HepG2 (cell line): ENCODE results near the gene RNU5B-1. TPM values are rescaled to one million over a fixed set of nuclear protein-coding genes. Genes with fewer than 3 reads are reported as not detected.

Experiments used
- ATAC-seq: fragments of 200-7000 bp; cut with Tn5 transposase; 3 replicates; pipeline ENCODE4 v1.9.1; 2020; ENCODE audit warnings: mild to moderate bottlenecking, moderate library complexity
- BruUV-seq: library from RNA; stranded (reverse); fragments of 400-500 nt; replicated peaks from 2 replicates; lab custom pipeline; 2021; lab: Mats Ljungman, UMichigan
- CTCF ChIA-PET: fragments of 300-600 bp; formaldehyde crosslinking; extraction: SDS; loops from one replicate; lab custom pipeline; 2021; ENCODE audit warnings: low total read pairs, inconsistent platforms, low intra/inter-chr PET ratio; lab: Yijun Ruan, JAX
- POLR2A ChIA-PET: fragments of 350-600 bp; sonication (Branson Sonifier 250); formaldehyde crosslinking; loops from one replicate; lab custom pipeline; 2020; ENCODE audit warnings: antibody characterized with exemption, inconsistent platforms; lab: Yijun Ruan, JAX
- DNase-seq: peaks from one replicate; pipeline ENCODE4 v3.0.0-alpha.2; 2015; ENCODE audit warnings: low spot score
- FAIRE-seq: peaks from 3 replicates; lab custom pipeline; 2011; peaks lifted over from hg19 to GRCh38; lab: Jason Lieb, UNC
- H2AFZ ChIP-seq: one replicate; pipeline ENCODE4 v1.6.1; 2011; ENCODE audit warnings: low read length, inconsistent platforms
- H3K27ac ChIP-seq: fragments of 300-600 bp; 3 replicates; pipeline ENCODE4 v1.8.0; 2011; ENCODE audit warnings: mixed run types, mild to moderate bottlenecking, mixed read lengths, low read length, inconsistent platforms; ENCODE audit not compliant: insufficient read depth; ENCODE audit errors: extremely low read length
- H3K27me3 ChIP-seq, 2 experiments: fragments of 200-600 bp in 1 of 2; 2 replicates in 1 of 2; 3 replicates in 1 of 2; pipeline versions ENCODE4 v1.6.0 to v1.8.0; 2011; ENCODE audit warnings: low read length in 2 of 2, mild to moderate bottlenecking in 2 of 2, moderate library complexity in 2 of 2, inconsistent platforms in 1 of 2; ENCODE audit not compliant: insufficient read depth in 2 of 2, control insufficient read depth in 1 of 2
- H3K36me3 ChIP-seq, 2 experiments: fragments of 200-600 bp in 1 of 2; replicated peaks in 1 of 2; 2 replicates in 1 of 2; 3 replicates in 1 of 2; pipeline versions ENCODE4 v1.5.1 to v1.8.0; 2011; ENCODE audit warnings: low read length in 2 of 2, inconsistent platforms in 1 of 2; ENCODE audit not compliant: insufficient read depth in 2 of 2, control insufficient read depth in 1 of 2
- H3K4me1 ChIP-seq: 2 replicates; pipeline ENCODE4 v1.5.1; 2012; ENCODE audit warnings: low read length, inconsistent platforms; ENCODE audit not compliant: insufficient read depth
- H3K4me2 ChIP-seq: 2 replicates; pipeline ENCODE4 v1.6.0; 2011; ENCODE audit warnings: low read depth, low read length, inconsistent platforms
- H3K4me3 ChIP-seq, 3 experiments: fragments of 200-600 bp in 1 of 3; sonication (generic), shearing (Covaris generic) in 1 of 3; replicated peaks in 1 of 3; 2 replicates each; pipeline ENCODE4 v1.5.1; 2011 to 2016; ENCODE audit warnings: low read length in 3 of 3, inconsistent platforms in 2 of 3, low read depth in 2 of 3, mild to moderate bottlenecking in 2 of 3, control low read depth in 1 of 3, mixed read lengths in 1 of 3; ENCODE audit not compliant: insufficient read depth in 1 of 3
- H3K79me2 ChIP-seq: one replicate; pipeline ENCODE4 v1.6.1; 2011; ENCODE audit warnings: low read length, inconsistent platforms; ENCODE audit not compliant: insufficient read depth
- H3K9ac ChIP-seq: 2 replicates; pipeline ENCODE4 v1.6.0; 2011; ENCODE audit warnings: mild to moderate bottlenecking, low read depth, low read length, inconsistent platforms; ENCODE audit not compliant: insufficient read depth
- H3K9me3 ChIP-seq: 2 replicates; pipeline ENCODE4 v1.5.1; 2012; ENCODE audit warnings: mild to moderate bottlenecking, low read length
- H4K20me1 ChIP-seq: 2 replicates; pipeline ENCODE4 v1.6.0; 2011; ENCODE audit warnings: inconsistent platforms, mild to moderate bottlenecking, low read length, moderate library complexity; ENCODE audit not compliant: insufficient read depth
- ATAD3A ChIP-seq: sonication (generic); formaldehyde crosslinking; IDR thresholded peaks from 2 replicates; pipeline ENCODE4 v1.4.0; 2020; ENCODE audit warnings: missing genetic modification reagents
- CAMTA2 ChIP-seq: sonication (generic); formaldehyde crosslinking; IDR thresholded peaks from 2 replicates; pipeline ENCODE4 v1.4.0; 2020; ENCODE audit warnings: mild to moderate bottlenecking, missing genetic modification reagents, borderline replicate concordance
- KAT8 ChIP-seq: IDR thresholded peaks from 2 replicates; pipeline ENCODE4 v1.6.1; 2016; ENCODE audit warnings: missing genetic modification reagents, missing compliant biosample characterization
- MAFK ChIP-seq, 2 experiments: IDR thresholded peaks in 1 of 2; conservative IDR thresholded peaks in 1 of 2; 2 replicates each; pipeline ENCODE4 v1.6.1; 2011; ENCODE audit warnings: improper control_type of control experiment in 2 of 2, low read length in 2 of 2
- MEIS2 ChIP-seq: sonication (generic); formaldehyde crosslinking; IDR thresholded peaks from 2 replicates; pipeline ENCODE4 v1.9.0; 2021; ENCODE audit warnings: mild to moderate bottlenecking, missing genetic modification reagents
- NFKB2 ChIP-seq: sonication (generic); formaldehyde crosslinking; IDR thresholded peaks from 2 replicates; pipeline ENCODE4 v1.4.0; 2020; ENCODE audit warnings: missing genetic modification reagents, borderline replicate concordance
- ZNF34 ChIP-seq: sonication (generic); formaldehyde crosslinking; IDR thresholded peaks from 2 replicates; pipeline ENCODE4 v1.4.0; 2020; ENCODE audit warnings: mild to moderate bottlenecking, missing genetic modification reagents, borderline replicate concordance
- ZNF562 ChIP-seq: sonication (generic); formaldehyde crosslinking; IDR thresholded peaks from 2 replicates; pipeline ENCODE4 v1.8.0; 2022; ENCODE audit warnings: missing genetic modification reagents, borderline replicate concordance
- ZNF567 ChIP-seq: sonication (generic); formaldehyde crosslinking; IDR thresholded peaks from 2 replicates; pipeline ENCODE4 v1.8.1; 2023; ENCODE audit warnings: mild to moderate bottlenecking, missing genetic modification reagents, borderline replicate concordance
- ZNF570 ChIP-seq: sonication (generic); formaldehyde crosslinking; IDR thresholded peaks from 2 replicates; pipeline ENCODE4 v1.4.0; 2020; ENCODE audit warnings: mild to moderate bottlenecking, missing genetic modification reagents, borderline replicate concordance
- ZZZ3 ChIP-seq: sonication (generic); formaldehyde crosslinking; IDR thresholded peaks from 2 replicates; pipeline ENCODE4 v1.4.0; 2020; ENCODE audit warnings: missing genetic modification reagents, mild to moderate bottlenecking, borderline replicate concordance
- WGBS: methylation state at CpG from one replicate; pipeline ENCODE4 v1.1.6; 2017; ENCODE audit warnings: low lambda C conversion rate; 5-methylcytosine and 5-hydroxymethylcytosine counted together
- in situ Hi-C: cut with HindIII; loops from 2 replicates; pipeline ENCODE4 v1.10.0; 2017; ENCODE audit warnings: low pct_unique_long_range_greater_than_20kb; ENCODE audit not compliant: extremely low pct_ligation_motif_present
- intact Hi-C: fragments of 100-400 bp; cut with micrococcal nuclease; formaldehyde crosslinking; loops from one replicate; pipeline ENCODE4 v1.10.0; 2022; ENCODE audit not compliant: unreplicated experiment
- polyA plus RNA-seq, 8 experiments: library from polyadenylated mRNA; depleted of rRNA in 3 of 8; stranded (reverse) in 7 of 8; unstranded in 1 of 8; fragments of >200 nt; fragmentation: Illumina TruSeq in 4 of 8; extraction: Trizol in 4 of 8; gene quantifications; 2 replicates each; pipeline versions ENCODE4 v1.2.1 to v1.2.3, GENCODE V29; 2011 to 2016; ENCODE audit warnings: low read depth in 4 of 8, missing spikeins in 1 of 8, mixed read lengths in 1 of 8; ENCODE audit not compliant: insufficient read depth in 1 of 8
- total RNA-seq, 5 experiments: library from RNA; depleted of rRNA; stranded (reverse); fragments of >200 nt; fragmentation: Illumina TruSeq; extraction: Trizol; gene quantifications; 2 replicates each; pipeline ENCODE4 v1.2.3, GENCODE V29; 2016; ENCODE audit warnings: low read depth in 1 of 5
- TF ChIP-seq, protein P1 (sequence below): sonication (generic); formaldehyde crosslinking; IDR thresholded peaks from 2 replicates; pipeline ENCODE4 v1.4.0; 2020; ENCODE audit warnings: missing genetic modification reagents, mild to moderate bottlenecking, borderline replicate concordance
- TF ChIP-seq, protein P2 (sequence below): IDR thresholded peaks from 2 replicates; pipeline ENCODE4 v1.6.1; 2016
- TF ChIP-seq, protein P3 (sequence below): sonication (generic); formaldehyde crosslinking; IDR thresholded peaks from 2 replicates; pipeline ENCODE4 v1.4.0; 2020; ENCODE audit warnings: missing genetic modification reagents
- TF ChIP-seq, protein P4 (sequence below): sonication (generic); formaldehyde crosslinking; IDR thresholded peaks from 2 replicates; pipeline ENCODE4 v1.5.0; 2020; ENCODE audit warnings: mild to moderate bottlenecking, missing genetic modification reagents

Gene RNU5B-1
- total and polyA plus RNA-seq, 2 of the 13 experiments (the other 11 are each of a cell fraction or from before 2014, with no cell fraction given): 1,646 TPM; not detected in 1

DNA sequence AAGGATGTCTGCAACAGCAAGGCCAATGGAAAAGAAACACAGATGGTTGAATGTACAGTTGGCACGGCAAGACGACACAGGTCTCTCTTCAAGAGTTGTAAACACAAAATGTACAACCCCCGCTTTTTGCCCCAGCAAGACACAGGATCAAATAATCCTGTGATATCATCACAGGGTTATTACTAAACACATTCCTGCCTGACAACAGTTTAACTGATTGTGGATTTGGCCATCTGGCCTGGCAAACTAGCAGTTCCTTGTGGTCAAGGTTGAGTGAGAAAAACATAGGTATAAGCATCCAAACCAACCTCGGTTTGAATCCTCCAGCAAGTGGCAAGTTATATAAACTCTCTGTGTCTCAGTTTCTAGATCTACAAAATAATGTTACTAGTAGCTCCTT, 41.2 kb upstream of the RNU5B-1 start (continued):
- no peak for TF ChIP-seq MAFK (conservative IDR thresholded peaks at IDR 0.05 in 1 of 2, IDR thresholded peaks at IDR 0.05 in 1 of 2; ENCODE audit: low read length in 2 of 2)
- no peak for TF ChIP-seq ZNF570 (CRISPR knock-in tag)
- TF ChIP-seq, protein P1, sequence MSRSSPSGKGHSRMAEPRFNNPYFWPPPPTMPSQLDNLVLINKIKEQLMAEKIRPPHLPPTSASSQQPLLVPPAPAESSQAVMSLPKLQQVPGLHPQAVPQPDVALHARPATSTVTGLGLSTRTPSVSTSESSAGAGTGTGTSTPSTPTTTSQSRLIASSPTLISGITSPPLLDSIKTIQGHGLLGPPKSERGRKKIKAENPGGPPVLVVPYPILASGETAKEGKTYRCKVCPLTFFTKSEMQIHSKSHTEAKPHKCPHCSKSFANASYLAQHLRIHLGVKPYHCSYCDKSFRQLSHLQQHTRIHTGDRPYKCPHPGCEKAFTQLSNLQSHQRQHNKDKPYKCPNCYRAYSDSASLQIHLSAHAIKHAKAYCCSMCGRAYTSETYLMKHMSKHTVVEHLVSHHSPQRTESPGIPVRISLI: no peak
- no peak for TF ChIP-seq ZNF562 (CRISPR knock-in tag)
- no peak for TF ChIP-seq MEIS2 (CRISPR knock-in tag)
- TF ChIP-seq ZZZ3: no peak
- no peak for TF ChIP-seq NFKB2 (CRISPR knock-in tag)
- TF ChIP-seq KAT8: no peak
- no peak for TF ChIP-seq ATAD3A (CRISPR knock-in tag)

DNA sequence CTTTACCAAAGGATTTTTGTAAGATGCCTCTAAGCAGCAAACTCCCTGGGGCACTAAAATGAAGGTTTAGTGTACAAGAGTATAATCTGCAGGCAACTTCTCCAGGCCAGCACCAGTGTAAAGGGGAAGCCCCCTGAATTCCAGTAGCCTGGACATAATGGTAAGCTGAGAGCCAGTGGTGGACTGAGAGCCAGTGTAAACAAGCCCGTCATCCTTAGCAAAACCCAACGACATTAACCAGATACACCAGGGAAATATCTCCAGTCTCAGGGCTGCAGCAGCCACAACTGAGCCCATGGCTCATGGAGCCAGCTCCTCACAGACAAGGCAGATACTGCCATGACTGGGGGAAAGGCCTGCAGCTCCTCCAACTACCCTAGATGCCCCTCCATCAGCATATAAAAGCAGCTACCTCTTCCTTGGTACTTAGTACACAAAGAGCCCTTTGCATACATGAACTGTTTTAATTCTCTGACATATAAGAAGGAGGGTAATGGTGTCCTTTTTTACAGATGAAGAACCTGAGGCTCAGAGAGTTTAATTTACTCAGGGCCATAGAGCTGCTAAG, 39.5 kb upstream of the RNU5B-1 start:
- POLR2A ChIA-PET: interaction anchor here (1.1 kb wide), 1 partner anchor 10 kb away, joined by 3 read pairs; no protein-coding TSS in a partner anchor
- H2AFZ ChIP-seq: no peak overlapping the region
- no TSS peak for BruUV-seq
- H3K9ac ChIP-seq: no peak overlapping the region
- ATAC-seq (no peak), DNase-seq (no peak), FAIRE-seq (no peak)
- no peaks in the 10 kb centered on the region for H4K20me1 ChIP-seq
- no peaks in the 10 kb centered on the region for H3K4me1 ChIP-seq
- in situ Hi-C loops: no loop called here
- intact Hi-C loops: no loop called here
- H3K36me3 ChIP-seq: peaks cover 6 to 38% of the 10 kb centered on the region in 2 experiments; a peak in 4 of 5 replicates
- H3K4me2 ChIP-seq: no peak overlapping the region
- no peaks in the 10 kb centered on the region for H3K9me3 ChIP-seq
- H3K27me3 ChIP-seq: no peaks in the 10 kb centered on the region
- no peak overlapping the region for H3K4me3 ChIP-seq
- no peaks in the 10 kb centered on the region for H3K79me2 ChIP-seq
- H3K27ac ChIP-seq: no peak overlapping the region
- CTCF ChIA-PET: no interaction called here
- no CpG with 5 or more reads among the region's 2 CpGs for WGBS
- TF ChIP-seq CAMTA2 (CRISPR knock-in tag) (no peak), ZNF34 (CRISPR knock-in tag) (no peak), ZNF567 (no peak)
- TF ChIP-seq, protein P2, sequence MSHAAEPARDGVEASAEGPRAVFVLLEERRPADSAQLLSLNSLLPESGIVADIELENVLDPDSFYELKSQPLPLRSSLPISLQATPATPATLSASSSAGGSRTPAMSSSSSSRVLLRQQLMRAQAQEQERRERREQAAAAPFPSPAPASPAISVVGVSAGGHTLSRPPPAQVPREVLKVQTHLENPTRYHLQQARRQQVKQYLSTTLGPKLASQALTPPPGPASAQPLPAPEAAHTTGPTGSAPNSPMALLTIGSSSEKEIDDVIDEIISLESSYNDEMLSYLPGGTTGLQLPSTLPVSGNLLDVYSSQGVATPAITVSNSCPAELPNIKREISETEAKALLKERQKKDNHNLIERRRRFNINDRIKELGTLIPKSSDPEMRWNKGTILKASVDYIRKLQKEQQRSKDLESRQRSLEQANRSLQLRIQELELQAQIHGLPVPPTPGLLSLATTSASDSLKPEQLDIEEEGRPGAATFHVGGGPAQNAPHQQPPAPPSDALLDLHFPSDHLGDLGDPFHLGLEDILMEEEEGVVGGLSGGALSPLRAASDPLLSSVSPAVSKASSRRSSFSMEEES (CRISPR knock-in tag): no peak
- TF ChIP-seq, protein P3, sequence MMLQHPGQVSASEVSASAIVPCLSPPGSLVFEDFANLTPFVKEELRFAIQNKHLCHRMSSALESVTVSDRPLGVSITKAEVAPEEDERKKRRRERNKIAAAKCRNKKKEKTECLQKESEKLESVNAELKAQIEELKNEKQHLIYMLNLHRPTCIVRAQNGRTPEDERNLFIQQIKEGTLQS: no peak
- TF ChIP-seq, protein P4, sequence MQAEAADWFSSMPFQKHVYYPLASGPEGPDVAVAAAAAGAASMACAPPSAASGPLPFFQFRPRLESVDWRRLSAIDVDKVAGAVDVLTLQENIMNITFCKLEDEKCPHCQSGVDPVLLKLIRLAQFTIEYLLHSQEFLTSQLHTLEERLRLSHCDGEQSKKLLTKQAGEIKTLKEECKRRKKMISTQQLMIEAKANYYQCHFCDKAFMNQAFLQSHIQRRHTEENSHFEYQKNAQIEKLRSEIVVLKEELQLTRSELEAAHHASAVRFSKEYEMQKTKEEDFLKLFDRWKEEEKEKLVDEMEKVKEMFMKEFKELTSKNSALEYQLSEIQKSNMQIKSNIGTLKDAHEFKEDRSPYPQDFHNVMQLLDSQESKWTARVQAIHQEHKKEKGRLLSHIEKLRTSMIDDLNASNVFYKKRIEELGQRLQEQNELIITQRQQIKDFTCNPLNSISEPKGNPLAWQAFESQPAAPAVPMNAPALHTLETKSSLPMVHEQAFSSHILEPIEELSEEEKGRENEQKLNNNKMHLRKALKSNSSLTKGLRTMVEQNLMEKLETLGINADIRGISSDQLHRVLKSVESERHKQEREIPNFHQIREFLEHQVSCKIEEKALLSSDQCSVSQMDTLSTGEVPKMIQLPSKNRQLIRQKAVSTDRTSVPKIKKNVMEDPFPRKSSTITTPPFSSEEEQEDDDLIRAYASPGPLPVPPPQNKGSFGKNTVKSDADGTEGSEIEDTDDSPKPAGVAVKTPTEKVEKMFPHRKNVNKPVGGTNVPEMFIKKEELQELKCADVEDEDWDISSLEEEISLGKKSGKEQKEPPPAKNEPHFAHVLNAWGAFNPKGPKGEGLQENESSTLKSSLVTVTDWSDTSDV (CRISPR knock-in tag): no peak
